ENCODE measurements around the gene COL23A1. TPM values are rescaled to one million over a fixed set of nuclear protein-coding genes. Genes with fewer than 3 reads are reported as not detected.

COL23A1 gene
- total and polyA plus RNA-seq, 2 of the 8 experiments (the other 6 are each of a cell fraction or from before 2014, with no cell fraction given): 3.1 to 4.7 TPM

- TF ChIP-seq TBP (IDR thresholded peaks at IDR 0.05; ENCODE audit: low read depth, low read length): no peak
- TF ChIP-seq MAFK (IDR thresholded peaks at IDR 0.05; ENCODE audit: low read depth, low read length): no peak
- no peak for TF ChIP-seq SIX5 (IDR thresholded peaks at IDR 0.05; ENCODE audit: low read depth, low read length)
- TF ChIP-seq KDM1A (IDR thresholded peaks at IDR 0.05; ENCODE audit: borderline replicate concordance, low read length): no peak
- no peak for TF ChIP-seq USF2 (IDR thresholded peaks at IDR 0.05; ENCODE audit: low read length)
Observed at GRCh38 chr5:178476972-178477754, 113.0 kb downstream of the COL23A1 start (continued).

Measured in H1 (cell line).